Fibroblast of lung (primary cell): Measurements from ENCODE around the gene EML4. TPM values are rescaled to one million over a fixed set of nuclear protein-coding genes. Genes with fewer than 3 reads are reported as not detected.
A peak's percentile ranks its signal among the peaks of the same experiment; 100 is the strongest.

Experiments used
- DNase-seq, 2 donors: peaks; one replicate each; pipeline versions ENCODE4 v3.0.0 to v3.0.0-alpha.2; 2010; ENCODE audit warnings: low read depth in 2 of 2
- H2AFZ ChIP-seq: 2 replicates; pipeline ENCODE4 v1.5.1; 2012; ENCODE audit warnings: low read length, control low read depth, inconsistent platforms
- H3K27ac ChIP-seq: 2 replicates; pipeline ENCODE4 v1.5.1; 2011; ENCODE audit warnings: low read length, control low read depth; ENCODE audit not compliant: insufficient read depth
- H3K27me3 ChIP-seq: 2 replicates; pipeline ENCODE4 v1.5.1; 2011; ENCODE audit warnings: mild to moderate bottlenecking, low read length; ENCODE audit not compliant: control insufficient read depth, insufficient read depth
- H3K36me3 ChIP-seq: 2 replicates; pipeline ENCODE4 v1.5.1; 2011; ENCODE audit warnings: low read length; ENCODE audit not compliant: control insufficient read depth, insufficient read depth
- H3K4me1 ChIP-seq: 2 replicates; pipeline ENCODE4 v1.5.1; 2011; ENCODE audit warnings: low read length; ENCODE audit not compliant: control insufficient read depth, insufficient read depth; ENCODE audit errors: extremely low read depth
- H3K4me2 ChIP-seq: 2 replicates; pipeline ENCODE4 v1.5.1; 2011; ENCODE audit warnings: low read length, control low read depth; ENCODE audit not compliant: insufficient read depth; ENCODE audit errors: extremely low read depth
- H3K4me3 ChIP-seq, 4 experiments: fragments of 200-600 bp in 1 of 4; sonication (generic) in 1 of 4; replicated peaks in 1 of 4; 2 replicates each; pipeline ENCODE4 v1.5.1; 2011 to 2016; ENCODE audit warnings: low read length in 4 of 4, low read depth in 3 of 4, mild to moderate bottlenecking in 3 of 4, control low read depth in 2 of 4, inconsistent platforms in 1 of 4, mixed read lengths in 1 of 4; ENCODE audit not compliant: insufficient read depth in 1 of 4; ENCODE audit errors: control extremely low read depth in 1 of 4
- H3K79me2 ChIP-seq: 2 replicates; pipeline ENCODE4 v1.5.1; 2012; ENCODE audit warnings: mild to moderate bottlenecking, low read length, inconsistent platforms; ENCODE audit not compliant: control insufficient read depth, insufficient read depth
- H3K9ac ChIP-seq: 2 replicates; pipeline ENCODE4 v1.5.1; 2011; ENCODE audit warnings: mild to moderate bottlenecking, low read length, control low read depth; ENCODE audit not compliant: insufficient read depth
- H3K9me3 ChIP-seq: 2 replicates; pipeline ENCODE4 v1.5.1; 2012; ENCODE audit warnings: low read depth, low read length; ENCODE audit not compliant: control insufficient read depth, insufficient read depth
- H4K20me1 ChIP-seq: 2 replicates; pipeline ENCODE4 v1.5.1; 2011; ENCODE audit warnings: low read length; ENCODE audit not compliant: control insufficient read depth, insufficient read depth; ENCODE audit errors: extremely low read depth
- EZH2 ChIP-seq: IDR thresholded peaks from 2 replicates; pipeline ENCODE4 v1.5.1; 2012; ENCODE audit warnings: low read length, control low read depth, mild to moderate bottlenecking; ENCODE audit errors: missing control alignments
- polyA plus RNA-seq, 2 donors: library from polyadenylated mRNA; depleted of rRNA in 1 of 2; stranded (reverse) in 1 of 2; unstranded in 1 of 2; fragments of >200 nt; gene quantifications; 2 replicates each; pipeline ENCODE4 v1.2.1, GENCODE V29; 2011 to 2012; ENCODE audit warnings: missing spikeins in 1 of 2
- total RNA-seq: library from RNA; depleted of rRNA; stranded (reverse); fragments of >200 nt; gene quantifications from 2 replicates; pipeline ENCODE4 v1.2.1, GENCODE V29; 2014
- TF ChIP-seq, protein P1 (sequence below), 2 donors: IDR thresholded peaks in 1 of 2; conservative IDR thresholded peaks in 1 of 2; 1 replicate in 1 of 2; 2 replicates in 1 of 2; pipeline ENCODE4 v1.5.1; 2011 to 2012; ENCODE audit warnings: low read length in 2 of 2, control low read depth in 1 of 2, inconsistent platforms in 1 of 2, low read depth in 1 of 2, mild to moderate bottlenecking in 1 of 2

The EML4 gene
- total and polyA plus RNA-seq, 2 donors (not counting 1 experiment from before 2014, with no cell fraction given) = 49.5 to 62.7 TPM

GRCh38 chr2:42248846-42249245 lies 79.7 kb downstream of the EML4 start:
- Histone ChIP-seq H3K4me1 (no peaks in the 10 kb centered on the region), H3K79me2 (no peaks in the 10 kb centered on the region), H3K9me3 (no peaks in the 10 kb centered on the region), H4K20me1 (no peaks in the 10 kb centered on the region), H3K27me3 (no peaks in the 10 kb centered on the region), H2AFZ (no peak overlapping the region), H3K4me2 (no peak overlapping the region), H3K4me3 (no peak overlapping the region), H3K27ac (no peak overlapping the region), H3K36me3 (no peaks in the 10 kb centered on the region), H3K9ac (no peak overlapping the region)
- no peak for TF ChIP-seq EZH2
- TF ChIP-seq, protein P1, sequence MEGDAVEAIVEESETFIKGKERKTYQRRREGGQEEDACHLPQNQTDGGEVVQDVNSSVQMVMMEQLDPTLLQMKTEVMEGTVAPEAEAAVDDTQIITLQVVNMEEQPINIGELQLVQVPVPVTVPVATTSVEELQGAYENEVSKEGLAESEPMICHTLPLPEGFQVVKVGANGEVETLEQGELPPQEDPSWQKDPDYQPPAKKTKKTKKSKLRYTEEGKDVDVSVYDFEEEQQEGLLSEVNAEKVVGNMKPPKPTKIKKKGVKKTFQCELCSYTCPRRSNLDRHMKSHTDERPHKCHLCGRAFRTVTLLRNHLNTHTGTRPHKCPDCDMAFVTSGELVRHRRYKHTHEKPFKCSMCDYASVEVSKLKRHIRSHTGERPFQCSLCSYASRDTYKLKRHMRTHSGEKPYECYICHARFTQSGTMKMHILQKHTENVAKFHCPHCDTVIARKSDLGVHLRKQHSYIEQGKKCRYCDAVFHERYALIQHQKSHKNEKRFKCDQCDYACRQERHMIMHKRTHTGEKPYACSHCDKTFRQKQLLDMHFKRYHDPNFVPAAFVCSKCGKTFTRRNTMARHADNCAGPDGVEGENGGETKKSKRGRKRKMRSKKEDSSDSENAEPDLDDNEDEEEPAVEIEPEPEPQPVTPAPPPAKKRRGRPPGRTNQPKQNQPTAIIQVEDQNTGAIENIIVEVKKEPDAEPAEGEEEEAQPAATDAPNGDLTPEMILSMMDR (conservative IDR thresholded peaks at IDR 0.05 in 1 of 2, IDR thresholded peaks at IDR 0.05 in 1 of 2; ENCODE audit: low read depth in 1 of 2, low read length in 2 of 2) = no peak
- no peak for DNase-seq

DNA sequence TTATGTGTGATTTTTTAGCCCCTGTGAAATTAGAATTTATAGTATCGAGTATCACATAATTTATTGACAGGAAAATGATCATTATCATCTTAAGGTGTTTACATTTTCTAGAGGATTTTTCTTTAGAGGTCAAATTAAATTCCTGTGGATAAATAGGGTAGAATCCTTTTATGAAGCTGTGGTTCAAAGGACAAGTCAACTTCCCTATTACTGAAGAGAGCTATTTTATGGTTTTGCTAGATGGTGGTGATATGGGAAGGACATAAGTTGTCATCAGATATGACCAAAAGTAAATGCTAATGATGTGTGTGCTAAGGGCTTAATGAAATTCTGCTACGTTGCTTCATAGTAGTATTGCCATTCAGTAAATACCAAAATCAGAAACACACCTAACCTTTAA lies 80.1 kb downstream of the EML4 start:
- no peak overlapping the region for H3K4me2 ChIP-seq
- H3K4me1 ChIP-seq = no peaks in the 10 kb centered on the region
- H2AFZ ChIP-seq = no peak overlapping the region
- no peaks in the 10 kb centered on the region for H4K20me1 ChIP-seq
- H3K9me3 ChIP-seq = no peaks in the 10 kb centered on the region
- no peak overlapping the region for H3K27ac ChIP-seq
- TF ChIP-seq EZH2 = no peak
- TF ChIP-seq, protein P1 (conservative IDR thresholded peaks at IDR 0.05 in 1 of 2, IDR thresholded peaks at IDR 0.05 in 1 of 2; ENCODE audit: low read depth in 1 of 2, low read length in 2 of 2) = no peak
- H3K4me3 ChIP-seq = no peak overlapping the region
- no peak overlapping the region for H3K9ac ChIP-seq
- H3K27me3 ChIP-seq = no peaks in the 10 kb centered on the region
- no peaks in the 10 kb centered on the region for H3K79me2 ChIP-seq
- DNase-seq = no peak
- H3K36me3 ChIP-seq = no peaks in the 10 kb centered on the region

DNA sequence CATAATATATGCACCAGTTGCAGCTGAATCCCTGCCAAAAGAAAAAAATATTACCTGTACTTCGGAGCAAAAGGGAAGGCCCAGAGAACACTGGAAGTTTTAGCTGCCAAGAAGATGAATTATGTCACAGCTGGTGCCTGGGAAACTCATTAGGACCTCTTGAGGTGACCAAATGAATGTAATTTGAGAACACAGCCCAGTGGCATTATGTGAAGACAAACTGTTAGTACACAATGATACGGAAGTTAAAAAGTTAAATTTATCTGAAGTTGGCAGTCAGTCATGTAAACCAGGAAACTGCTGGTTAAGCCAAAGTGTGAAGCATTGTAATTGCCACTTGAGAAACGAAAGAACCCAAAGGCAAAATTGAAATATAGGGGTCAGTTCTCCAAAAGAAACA lies 80.7 kb downstream of the EML4 start:
- no peaks in the 10 kb centered on the region for H3K27me3 ChIP-seq
- peak in 1 of 2 donors; percentile 46 for DNase-seq
- H3K27ac ChIP-seq = no peak overlapping the region
- no peak overlapping the region for H3K4me2 ChIP-seq
- no peak overlapping the region for H3K9ac ChIP-seq
- no peaks in the 10 kb centered on the region for H3K79me2 ChIP-seq
- no peaks in the 10 kb centered on the region for H3K36me3 ChIP-seq
- H3K4me1 ChIP-seq = no peaks in the 10 kb centered on the region
- H3K4me3 ChIP-seq = no peak overlapping the region
- H4K20me1 ChIP-seq = no peaks in the 10 kb centered on the region
- H2AFZ ChIP-seq = no peak overlapping the region
- TF ChIP-seq, protein P1 (conservative IDR thresholded peaks at IDR 0.05 in 1 of 2, IDR thresholded peaks at IDR 0.05 in 1 of 2; ENCODE audit: low read depth in 1 of 2, low read length in 2 of 2) = no peak
- TF ChIP-seq EZH2 = no peak
- no peaks in the 10 kb centered on the region for H3K9me3 ChIP-seq
